Measurements from ENCODE around the gene PAAF1. TPM values are rescaled to one million over a fixed set of nuclear protein-coding genes. Genes with fewer than 3 reads are reported as not detected.

The PAAF1 gene, protein sequence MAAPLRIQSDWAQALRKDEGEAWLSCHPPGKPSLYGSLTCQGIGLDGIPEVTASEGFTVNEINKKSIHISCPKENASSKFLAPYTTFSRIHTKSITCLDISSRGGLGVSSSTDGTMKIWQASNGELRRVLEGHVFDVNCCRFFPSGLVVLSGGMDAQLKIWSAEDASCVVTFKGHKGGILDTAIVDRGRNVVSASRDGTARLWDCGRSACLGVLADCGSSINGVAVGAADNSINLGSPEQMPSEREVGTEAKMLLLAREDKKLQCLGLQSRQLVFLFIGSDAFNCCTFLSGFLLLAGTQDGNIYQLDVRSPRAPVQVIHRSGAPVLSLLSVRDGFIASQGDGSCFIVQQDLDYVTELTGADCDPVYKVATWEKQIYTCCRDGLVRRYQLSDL
- total RNA-seq (2014; rRNA removed; shearing (Covaris generic)), result 10.6 and 18.1 TPM in 2 replicates

DNA sequence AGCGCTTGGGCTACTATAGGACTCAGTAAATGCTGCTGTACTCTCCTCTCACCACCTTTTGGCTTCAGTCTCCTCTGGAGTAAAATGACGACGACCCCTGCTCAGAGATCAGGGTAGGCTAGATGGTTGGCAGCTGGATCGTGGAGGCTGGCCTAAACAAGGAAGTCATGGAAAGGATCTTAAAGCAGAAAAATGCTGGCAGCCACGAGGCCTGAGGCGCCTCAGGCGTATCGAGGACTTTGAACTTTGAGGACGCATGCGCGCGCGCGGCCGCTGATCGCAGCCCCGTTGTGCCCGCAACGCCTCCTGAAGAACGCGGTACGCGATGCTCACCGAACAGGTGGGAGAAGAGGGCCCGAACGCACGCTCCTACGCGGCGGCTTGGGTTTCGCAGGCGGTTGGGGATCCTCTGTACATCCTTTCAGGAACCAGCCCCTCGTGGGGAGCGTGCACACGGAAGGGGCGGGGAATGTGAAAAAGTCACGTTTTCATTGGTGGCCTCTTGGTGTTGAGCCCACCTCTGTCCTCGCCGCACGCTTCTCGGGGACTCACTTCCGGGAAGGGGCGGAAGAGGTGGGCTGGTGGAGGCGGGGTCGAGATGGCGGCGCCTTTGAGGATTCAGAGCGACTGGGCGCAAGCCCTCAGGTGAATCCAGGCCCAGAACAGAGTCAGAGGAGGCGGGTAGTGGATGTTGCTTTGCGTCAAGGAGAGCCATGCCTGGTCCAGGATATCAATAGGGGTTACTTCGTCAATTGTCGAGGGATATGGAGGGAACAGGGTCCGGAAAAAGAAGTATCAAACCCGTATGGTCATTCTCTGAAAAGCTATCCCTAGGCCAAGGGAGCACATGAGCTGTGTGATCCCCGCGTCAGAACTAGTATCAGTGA is at the start of gene PAAF1, which contains the start of gene COA4:
TSS of gene PAAF1 (plus strand) at position 576 of the 887 bp plus-strand sequence. CDS start at position 599, 23 bp downstream.
TSS of gene COA4 (minus strand) at position 423 of the 887 bp plus-strand sequence. CDS start 3,468 bp downstream, outside the sequence.
- DNase-seq (ENCODE audit: low read depth), result peak; percentile 97

DNA sequence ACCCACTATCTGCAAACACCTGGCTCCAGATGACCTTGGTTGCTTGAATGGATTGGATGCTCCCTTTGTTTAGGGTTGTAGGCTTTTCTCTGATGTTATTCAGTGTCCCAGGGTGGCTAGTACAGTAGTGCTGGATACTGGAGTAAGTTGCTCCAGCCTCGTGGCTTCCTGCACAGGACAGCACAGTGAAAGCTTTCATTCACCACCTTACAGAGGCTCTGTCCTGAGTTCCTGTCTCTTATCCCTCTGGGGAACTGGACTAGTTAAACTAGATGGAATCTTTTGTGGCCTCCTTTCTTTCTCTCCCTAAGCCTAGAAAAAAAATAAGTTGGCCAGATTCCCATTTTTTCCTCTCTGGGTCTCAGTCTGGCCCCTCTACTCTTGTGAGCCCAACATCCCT is 46.5 kb upstream of the PAAF1 start:
- no peak for DNase-seq (ENCODE audit: low read depth)

DNA sequence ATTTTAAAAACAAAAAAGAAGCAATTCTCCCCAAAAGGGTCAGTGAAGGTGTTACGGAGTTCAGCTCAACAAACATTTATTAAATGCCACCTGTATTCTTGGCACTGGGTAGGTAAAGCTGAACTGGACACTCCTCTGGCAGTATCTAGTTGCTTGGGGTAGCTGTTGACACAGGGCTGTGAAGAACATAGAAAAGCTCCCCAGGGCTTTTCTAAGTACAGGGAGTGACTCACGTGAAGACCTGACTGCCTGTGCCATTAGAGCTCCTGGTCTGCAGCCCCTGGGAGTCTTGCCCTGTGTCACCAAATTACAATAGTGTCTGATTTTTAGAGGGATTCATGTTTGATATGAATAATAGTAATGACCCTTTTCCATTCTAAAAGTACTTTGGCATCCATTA is 43.7 kb upstream of the PAAF1 start:
- no peak for DNase-seq (ENCODE audit: low read depth)

DNA sequence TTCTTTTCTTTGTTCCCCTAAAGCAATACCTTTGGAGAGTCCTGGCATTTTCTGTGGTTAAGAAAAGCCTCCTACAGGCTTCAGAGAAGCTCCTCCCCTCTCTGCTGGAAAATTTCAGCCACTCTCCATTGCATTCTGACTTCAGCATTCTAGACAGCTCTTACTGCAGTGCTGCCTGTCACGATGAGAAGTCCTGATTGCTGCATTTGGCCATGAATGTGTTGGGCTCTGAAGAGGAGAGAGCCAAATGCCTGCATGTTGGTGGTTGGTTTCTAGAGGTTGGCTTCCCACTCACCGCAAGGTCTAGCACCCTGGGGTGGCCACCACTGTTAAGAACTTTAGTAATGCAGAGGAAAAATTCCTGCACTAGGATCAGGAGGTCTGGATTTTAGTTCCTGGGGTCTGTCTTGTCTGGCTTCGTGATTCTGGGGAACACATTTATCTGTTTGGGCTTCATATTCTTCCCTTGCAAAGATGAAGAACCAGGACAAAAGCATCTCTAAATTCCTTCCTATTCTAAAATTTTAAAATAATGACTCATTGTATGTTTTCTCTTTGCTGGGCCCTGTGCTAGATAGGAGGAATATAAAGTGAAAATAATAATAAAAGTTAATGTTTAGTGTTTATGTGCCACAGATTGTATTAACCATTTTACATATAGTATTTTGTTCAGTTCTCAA is 38.2 kb upstream of the PAAF1 start:
- peak; percentile 23 for DNase-seq (ENCODE audit: low read depth)

DNA sequence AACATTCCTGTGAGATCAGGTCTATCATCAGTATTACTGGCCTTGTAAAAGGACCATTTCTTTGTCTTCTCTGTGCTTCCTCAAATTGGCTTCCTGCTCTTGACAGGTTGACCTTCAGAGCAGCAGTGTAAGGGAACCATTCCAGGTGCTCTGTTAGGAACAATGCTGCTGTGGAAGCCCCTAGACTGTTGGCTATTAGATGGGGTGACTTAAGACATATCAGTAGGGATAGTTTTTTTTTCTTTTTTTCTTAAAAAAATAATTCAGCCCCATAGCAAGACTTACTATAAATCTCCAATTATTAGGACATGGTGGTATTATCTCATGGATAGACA is 37.7 kb upstream of the PAAF1 start:
- DNase-seq (ENCODE audit: low read depth), result no peak

GRCh38 chr11:73851046-73851764 is 25.6 kb upstream of the PAAF1 start:
- DNase-seq (ENCODE audit: low read depth), result no peak

DNA sequence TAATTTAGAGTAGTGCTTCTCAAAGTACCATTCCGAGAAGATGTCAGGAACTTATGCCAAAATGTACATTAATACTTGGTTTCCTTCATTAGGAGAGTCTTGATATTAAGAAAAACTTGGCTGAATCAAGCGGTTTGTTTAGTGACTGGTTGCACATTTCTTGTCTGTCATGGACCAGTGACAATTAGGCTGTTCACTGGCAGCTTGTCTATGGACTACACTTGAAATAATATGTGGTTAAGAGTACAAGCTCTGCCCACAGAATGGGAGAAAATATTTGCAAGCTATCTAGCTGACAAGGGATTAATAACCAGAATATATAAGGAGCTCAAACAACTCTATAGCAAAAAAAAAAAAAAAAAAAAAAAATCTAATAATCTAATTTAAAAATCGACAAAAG is 24.8 kb upstream of the PAAF1 start:
- no peak for DNase-seq (ENCODE audit: low read depth)

DNA sequence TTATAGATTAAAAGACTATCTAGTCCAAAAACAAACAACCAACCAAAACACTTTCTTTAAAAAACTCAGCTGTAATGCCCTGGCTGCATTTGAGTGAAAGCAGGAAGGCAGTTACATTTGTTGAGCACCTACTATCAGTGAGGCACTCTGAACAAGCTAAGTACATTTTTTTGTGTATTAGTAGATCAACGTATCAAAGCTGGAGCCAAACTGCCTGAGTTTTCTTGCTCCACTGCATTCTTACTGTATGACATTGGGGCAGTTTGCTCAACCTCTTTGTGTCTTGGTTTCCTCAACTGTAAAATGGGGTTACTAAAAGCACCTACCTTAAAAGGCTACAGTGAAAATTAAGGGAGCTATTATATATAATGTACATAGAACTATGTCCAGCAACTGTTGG is 22.1 kb upstream of the PAAF1 start:
- no peak for DNase-seq (ENCODE audit: low read depth)

GRCh38 chr11:73856031-73856567 is 20.7 kb upstream of the PAAF1 start:
- no peak for DNase-seq (ENCODE audit: low read depth)

DNA sequence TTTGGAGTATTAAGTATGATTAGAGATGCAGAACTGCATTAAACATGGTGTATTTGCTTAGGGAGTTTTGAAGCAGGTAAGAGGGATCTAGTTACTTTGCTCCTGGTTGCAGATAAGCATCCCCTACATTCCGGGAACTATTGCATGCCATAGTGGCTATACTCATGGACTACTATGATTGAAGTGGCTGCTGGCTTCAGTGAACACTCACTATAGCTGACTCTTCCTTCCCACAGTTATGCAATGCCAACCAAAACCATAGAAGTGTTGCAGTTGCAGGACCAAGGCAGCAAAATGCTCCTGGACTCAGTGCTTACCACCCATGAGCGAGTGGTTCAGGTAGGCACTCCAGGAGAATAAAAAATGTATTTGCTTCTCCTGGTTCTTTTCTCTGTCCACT is 17.1 kb upstream of the PAAF1 start:
- DNase-seq (ENCODE audit: low read depth), result no peak

DNA sequence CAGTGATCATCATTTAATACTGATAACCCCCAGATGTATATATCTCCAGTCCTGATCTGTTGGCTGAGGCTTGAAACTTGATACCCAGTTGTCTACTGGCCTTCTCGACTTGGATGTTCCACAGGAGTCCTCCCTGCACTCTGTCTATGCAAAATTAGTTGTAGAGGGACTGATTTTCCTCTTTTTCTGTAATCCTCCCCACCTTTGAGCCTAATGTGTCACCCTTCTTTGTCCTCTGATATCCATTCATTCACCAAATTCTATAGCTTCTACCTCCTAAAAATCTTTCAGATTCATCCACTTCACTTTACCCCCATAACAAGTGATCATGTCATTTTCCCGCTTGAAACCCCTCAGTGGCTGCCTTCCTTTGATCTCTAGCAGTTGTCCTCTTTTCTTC is 16.6 kb upstream of the PAAF1 start:
- DNase-seq (ENCODE audit: low read depth), result no peak

DNA sequence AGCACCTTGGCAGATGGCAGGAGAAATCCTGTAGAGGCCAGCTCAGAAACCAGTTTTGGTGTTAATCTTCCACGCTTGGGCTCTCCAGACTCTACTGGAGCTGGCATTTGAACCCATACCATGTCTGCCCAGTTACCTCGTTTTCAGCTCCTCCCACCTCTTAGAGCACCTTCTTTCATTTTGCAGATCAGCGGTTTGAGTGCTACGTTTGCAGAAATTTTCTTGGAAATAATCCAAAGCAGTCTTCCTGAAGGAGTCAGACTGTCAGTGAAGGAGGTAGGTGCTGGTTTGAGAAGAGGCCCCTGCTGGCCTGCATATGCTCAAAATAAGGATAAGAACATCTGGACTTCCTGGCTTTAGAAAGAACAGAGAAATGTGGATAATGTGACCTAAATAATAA is 13.8 kb upstream of the PAAF1 start:
- DNase-seq (ENCODE audit: low read depth), result no peak

DNA sequence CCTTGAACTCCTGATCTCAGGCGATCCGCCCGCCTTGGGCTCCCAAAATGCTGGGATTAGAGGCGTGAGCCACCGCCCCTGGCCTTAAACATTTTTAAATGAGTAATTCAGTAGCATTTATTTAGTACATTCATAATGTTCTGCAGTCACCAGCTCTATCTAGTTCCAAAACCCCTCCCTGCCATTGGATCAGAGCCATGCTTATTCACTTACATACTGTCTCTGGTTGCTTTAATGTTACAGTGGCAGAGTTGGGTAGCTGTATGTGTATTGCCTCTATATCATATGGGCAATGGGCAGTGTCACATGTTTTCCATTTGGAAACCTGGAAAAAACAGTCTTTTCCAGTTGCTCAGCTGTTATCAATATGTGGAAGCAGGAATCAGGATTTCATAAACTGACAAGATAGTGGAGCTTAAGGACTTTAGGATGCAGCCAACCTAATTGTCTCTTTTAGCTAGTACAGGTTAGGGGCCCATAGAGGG is 10.7 kb upstream of the PAAF1 start:
- peak; percentile 39 for DNase-seq (ENCODE audit: low read depth)

DNA sequence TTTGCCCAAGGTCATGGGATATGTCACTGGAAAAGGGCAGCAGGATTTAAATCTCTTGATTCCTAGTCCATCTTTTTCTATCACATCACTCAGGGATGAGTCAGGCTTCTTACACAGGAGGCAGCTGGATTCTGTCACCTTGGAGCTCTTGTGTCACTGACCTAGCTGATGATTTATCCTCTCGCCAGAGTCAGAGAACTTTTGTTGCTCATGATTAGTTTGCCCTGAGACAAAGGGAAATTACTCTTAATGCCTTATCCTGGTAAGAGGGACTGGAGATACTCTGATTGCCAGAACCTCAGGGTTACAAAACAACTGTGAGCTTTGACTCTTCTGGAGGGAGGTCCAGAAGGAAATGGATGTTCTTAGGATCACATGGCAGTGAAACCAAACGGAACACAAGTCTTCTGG is 10.2 kb upstream of the PAAF1 start:
- peak; percentile 88 for DNase-seq (ENCODE audit: low read depth)

- DNase-seq (ENCODE audit: low read depth), result peak; percentile 13
These were observed 7.4 kb upstream of the PAAF1 start for GRCh38 chr11:73869332-73869949.

DNA sequence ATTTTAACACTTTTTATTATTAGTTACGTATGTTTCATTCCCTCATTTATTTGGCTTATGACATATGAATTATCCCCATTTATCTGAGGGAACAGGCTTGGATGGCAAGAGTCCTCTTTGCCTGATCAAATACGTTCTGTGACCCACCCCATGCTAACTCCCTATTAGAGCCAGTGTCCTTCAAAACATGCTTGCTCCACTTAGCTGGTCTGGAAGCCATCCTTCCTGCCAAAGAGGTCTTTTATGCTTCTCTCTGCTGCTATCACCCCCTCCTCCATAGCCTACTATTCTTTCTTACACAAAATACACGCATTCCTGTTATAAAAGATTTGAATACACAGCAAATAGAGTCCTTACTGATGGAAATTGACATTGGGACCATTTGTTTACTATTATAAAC is 6.5 kb upstream of the PAAF1 start:
- no peak for DNase-seq (ENCODE audit: low read depth)

GRCh38 chr11:73872749-73873357 is 3.9 kb upstream of the PAAF1 start:
- no peak for DNase-seq (ENCODE audit: low read depth)

- DNase-seq (ENCODE audit: low read depth), result no peak
These were observed 1.4 kb upstream of the PAAF1 start for GRCh38 chr11:73875380-73875779.

DNA sequence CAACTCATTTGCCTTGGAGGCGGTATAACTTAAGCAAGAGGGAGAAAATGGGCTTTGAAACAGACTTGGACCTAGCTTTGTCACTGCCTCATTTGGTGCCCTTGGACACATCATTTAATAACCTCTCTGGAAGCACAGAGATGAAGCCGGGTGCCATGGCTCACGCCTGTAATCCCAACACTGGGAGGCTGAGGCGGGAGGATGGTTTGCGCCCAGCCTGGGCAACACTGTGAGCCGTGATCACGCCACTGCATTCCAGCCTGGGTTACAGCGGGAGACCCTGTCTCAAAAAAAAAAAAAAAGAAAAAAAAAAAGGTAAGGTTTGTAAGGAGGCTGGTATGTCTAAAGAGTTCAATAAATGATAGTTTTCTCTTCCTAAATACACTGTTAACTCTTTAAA is 959 bp upstream of the PAAF1 start:
- DNase-seq (ENCODE audit: low read depth), result peak; percentile 7

GRCh38 chr11:73878771-73879170 is 2.0 kb downstream of the PAAF1 start:
- DNase-seq (ENCODE audit: low read depth), result no peak
